NCI-H2171 treated with DMSO at 0.1 percent for 48 hours (cell line): ENCODE data around the gene IGF2R.

Experiments
- DNase-seq: peaks from one replicate; lab custom pipeline; 2025; lab: John Stamatoyannopoulos, UW

The IGF2R gene

GRCh38 chr6:159976686-159977254 is 7.9 kb downstream of the IGF2R start:
- no peak for DNase-seq

GRCh38 chr6:159977255-159977903 is 8.5 kb downstream of the IGF2R start:
- no peak for DNase-seq

GRCh38 chr6:159977904-159978268 is 9.0 kb downstream of the IGF2R start:
- no peak for DNase-seq

- DNase-seq: peak; percentile 28
Measured at GRCh38 chr6:159978291-159979135, 9.6 kb downstream of the IGF2R start.

- DNase-seq: peak; percentile 69
Measured at GRCh38 chr6:159979136-159979874, 10.4 kb downstream of the IGF2R start.

- no peak for DNase-seq
Measured at GRCh38 chr6:159980474-159980873, 11.6 kb downstream of the IGF2R start.

GRCh38 chr6:159981071-159981402 is 12.2 kb downstream of the IGF2R start:
- no peak for DNase-seq

- DNase-seq: no peak
Measured at GRCh38 chr6:159981403-159982245, 12.7 kb downstream of the IGF2R start.

GRCh38 chr6:159982731-159983506 is 14.0 kb downstream of the IGF2R start:
- DNase-seq: no peak

- DNase-seq: no peak
Measured at GRCh38 chr6:159983641-159984080, 14.8 kb downstream of the IGF2R start.

GRCh38 chr6:159984268-159984786 is 15.4 kb downstream of the IGF2R start:
- DNase-seq: no peak

GRCh38 chr6:159985296-159985945 is 16.5 kb downstream of the IGF2R start:
- DNase-seq: no peak

- no peak for DNase-seq
Measured at GRCh38 chr6:159988983-159989454, 20.1 kb downstream of the IGF2R start.

- no peak for DNase-seq
Measured at GRCh38 chr6:159989492-159990480, 20.9 kb downstream of the IGF2R start.

GRCh38 chr6:159992366-159992765 is 23.5 kb downstream of the IGF2R start:
- no peak for DNase-seq

- no peak for DNase-seq
Measured at GRCh38 chr6:159995405-159995804, 26.5 kb downstream of the IGF2R start.

GRCh38 chr6:159996087-159996622 is 27.3 kb downstream of the IGF2R start:
- no peak for DNase-seq
